Mucosa of gallbladder (tissue), 1 donor: Measurements from ENCODE around the gene EID2. TPM values are rescaled to one million over a fixed set of nuclear protein-coding genes. Genes with fewer than 3 reads are reported as not detected.

ENCODE experiments used
- DNase-seq: peaks from one replicate; pipeline ENCODE4 v3.0.0-alpha.2; 2020; ENCODE audit warnings: low spot score
- total RNA-seq: library from RNA; stranded (reverse); gene quantifications from one replicate; pipeline ENCODE4 v1.2.1, GENCODE V29; 2021
- donor health status: DM: no; HTN: no; CAD: no.

EID2 gene
- total RNA-seq, 1 donor from 2014 or later, result 15.0 TPM

- no peak for DNase-seq
Measured at GRCh38 chr19:39533791-39534190, 6.2 kb downstream of the EID2 start.

GRCh38 chr19:39533003-39533512 is 6.9 kb downstream of the EID2 start:
- DNase-seq, result no peak

- DNase-seq, result peak; percentile 97
Measured at GRCh38 chr19:39532233-39533002, 7.5 kb downstream of the EID2 start, which contains the start of gene EID2B. TSS of gene EID2B (minus strand) at chr19:39532852. CDS start at chr19:39532802, 50 bp downstream.

GRCh38 chr19:39531834-39532232 is 8.1 kb downstream of the EID2 start:
- no peak for DNase-seq

- DNase-seq, result no peak
Measured at GRCh38 chr19:39525205-39525604, 14.8 kb downstream of the EID2 start.

- no peak for DNase-seq
Measured at GRCh38 chr19:39524495-39524894, 15.5 kb downstream of the EID2 start.

GRCh38 chr19:39520541-39521484 is 19.1 kb downstream of the EID2 start:
- no peak for DNase-seq

GRCh38 chr19:39518975-39519374 is 21.0 kb downstream of the EID2 start:
- DNase-seq, result no peak

- no peak for DNase-seq
Measured at GRCh38 chr19:39518458-39518857, 21.5 kb downstream of the EID2 start.

GRCh38 chr19:39517432-39517831 is 22.5 kb downstream of the EID2 start:
- DNase-seq, result no peak

- DNase-seq, result no peak
Measured at GRCh38 chr19:39516270-39516669, 23.7 kb downstream of the EID2 start.

GRCh38 chr19:39515551-39516191 is 24.3 kb downstream of the EID2 start:
- no peak for DNase-seq

- DNase-seq, result no peak
Measured at GRCh38 chr19:39514840-39515550, 25.0 kb downstream of the EID2 start, which contains the start of gene SELENOV. TSS of gene SELENOV (plus strand) at chr19:39515139. CDS start at chr19:39515213, 74 bp downstream.

GRCh38 chr19:39512988-39513387 is 27.0 kb downstream of the EID2 start:
- DNase-seq, result no peak

GRCh38 chr19:39509233-39509632 is 30.7 kb downstream of the EID2 start:
- no peak for DNase-seq

GRCh38 chr19:39508629-39509028 is 31.3 kb downstream of the EID2 start:
- DNase-seq, result no peak

- no peak for DNase-seq
Measured at GRCh38 chr19:39507715-39508364, 32.1 kb downstream of the EID2 start.

GRCh38 chr19:39506944-39507714 is 32.8 kb downstream of the EID2 start:
- DNase-seq, result no peak

- no peak for DNase-seq
Measured at GRCh38 chr19:39506598-39506943, 33.4 kb downstream of the EID2 start.
